ENCODE data around the gene CLCA1. TPM values are rescaled to one million over a fixed set of nuclear protein-coding genes. Genes with fewer than 3 reads are reported as not detected.
A peak's percentile ranks its signal among the peaks of the same experiment; 100 is the strongest.

Gene CLCA1
- total RNA-seq, 2 experiments from 2014 or later = not detected

DNA sequence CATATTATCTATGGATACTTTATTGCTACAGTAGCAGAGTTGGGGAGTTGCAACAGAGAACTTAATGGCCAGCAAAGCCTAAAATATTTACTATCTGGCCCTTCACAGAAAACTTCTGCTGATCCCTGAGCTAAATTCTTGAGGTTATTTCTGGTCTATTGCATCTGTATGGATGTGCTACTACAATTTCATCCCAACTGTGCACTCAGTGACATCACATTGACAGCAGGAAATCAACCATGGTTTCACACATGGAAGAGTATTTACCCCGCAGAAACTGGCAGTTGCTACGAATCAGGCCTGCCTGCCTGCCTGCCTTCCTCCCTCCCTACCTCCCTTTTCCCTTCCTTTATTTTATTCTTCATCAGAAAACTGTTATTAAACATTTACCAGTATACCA is 32.7 kb upstream of the CLCA1 start:
- H3K4me3 Mint-ChIP-seq = no peak overlapping the region
- ATAC-seq (no peak), DNase-seq (no peak)
- no peaks in the 10 kb centered on the region for H3K36me3 Mint-ChIP-seq (ENCODE audit: low read depth)
- ChIA-PET CTCF (interaction anchor here (0.6 to 1.6 kb wide), 3 partner anchors 56 to 72 kb away, joined by 3 to 5 read pairs (median 3); no protein-coding TSS in a partner anchor), POLR2A (no interaction called here)
- H3K27ac Mint-ChIP-seq = no peak overlapping the region
- no peaks in the 10 kb centered on the region for H3K4me1 Mint-ChIP-seq
- no peaks in the 10 kb centered on the region for H3K9me3 Mint-ChIP-seq (ENCODE audit: low read depth)
- intact Hi-C loops (cut with DNase I, micrococcal nuclease) = no loop called here
- H3K27me3 Mint-ChIP-seq = peaks cover 6% of the 10 kb centered on the region

DNA sequence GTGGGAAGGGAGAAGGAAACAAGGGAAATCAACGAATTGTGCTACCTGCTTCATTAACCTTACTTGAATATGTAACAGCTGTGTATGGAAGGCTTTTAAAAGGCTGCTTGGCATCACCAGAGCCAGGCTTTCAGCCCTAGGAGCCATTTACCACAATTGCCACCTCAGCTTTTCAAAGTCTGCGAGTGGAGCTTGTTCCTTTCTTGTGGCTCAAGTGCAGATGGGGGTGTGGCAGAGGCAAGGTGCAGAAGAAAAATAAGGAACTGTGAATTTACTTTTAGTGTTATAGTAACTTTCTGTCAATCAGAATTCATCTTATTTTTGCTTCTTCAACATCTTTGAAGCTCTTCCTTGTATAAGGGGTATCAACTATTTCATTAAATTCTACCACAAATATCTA is 27.1 kb upstream of the CLCA1 start:
- no peak overlapping the region for H3K4me3 Mint-ChIP-seq
- no peaks in the 10 kb centered on the region for H3K36me3 Mint-ChIP-seq (ENCODE audit: low read depth)
- peaks cover 8% of the 10 kb centered on the region for H3K4me1 Mint-ChIP-seq
- H3K9me3 Mint-ChIP-seq (ENCODE audit: low read depth) = no peaks in the 10 kb centered on the region
- intact Hi-C loops (cut with DNase I, micrococcal nuclease) = no loop called here
- peak; percentile 9 for DNase-seq
- H3K27me3 Mint-ChIP-seq = peaks cover 6% of the 10 kb centered on the region
- no peak for ATAC-seq
- CTCF ChIA-PET = interaction anchor here (0.7 to 1.3 kb wide), 2 partner anchors 64 to 66 kb away, joined by 3 read pairs; no protein-coding TSS in a partner anchor
- POLR2A ChIA-PET = no interaction called here
- H3K27ac Mint-ChIP-seq = no peak overlapping the region

DNA sequence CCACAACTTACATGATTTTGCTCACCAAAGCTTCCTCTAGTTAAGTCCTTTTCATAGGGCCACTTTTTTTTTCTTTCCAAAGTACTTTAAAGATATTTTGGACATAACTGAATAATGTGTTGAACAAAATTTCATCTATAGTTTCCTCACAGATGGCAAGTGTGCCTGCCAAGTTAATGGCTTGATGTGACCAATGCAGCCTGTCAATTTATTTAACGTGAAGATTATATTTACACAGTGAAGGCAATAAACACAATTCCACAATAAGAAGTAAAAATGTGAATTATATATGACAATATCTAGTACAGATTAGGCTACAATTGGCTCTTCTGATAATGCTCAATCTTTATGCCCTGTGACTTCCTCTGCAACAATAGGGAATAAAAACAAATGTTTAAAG is 26.7 kb upstream of the CLCA1 start:
- POLR2A ChIA-PET = no interaction called here
- no peak for DNase-seq
- H3K9me3 Mint-ChIP-seq (ENCODE audit: low read depth) = no peaks in the 10 kb centered on the region
- H3K27ac Mint-ChIP-seq = no peak overlapping the region
- H3K4me1 Mint-ChIP-seq = peaks cover 8% of the 10 kb centered on the region
- H3K36me3 Mint-ChIP-seq (ENCODE audit: low read depth) = no peaks in the 10 kb centered on the region
- CTCF ChIA-PET = interaction anchor here (0.7 to 1.3 kb wide), 2 partner anchors 64 to 65 kb away, joined by 3 read pairs; no protein-coding TSS in a partner anchor
- intact Hi-C loops (cut with DNase I, micrococcal nuclease) = no loop called here
- ATAC-seq = no peak
- H3K27me3 Mint-ChIP-seq = peaks cover 6% of the 10 kb centered on the region
- H3K4me3 Mint-ChIP-seq = no peak overlapping the region

DNA sequence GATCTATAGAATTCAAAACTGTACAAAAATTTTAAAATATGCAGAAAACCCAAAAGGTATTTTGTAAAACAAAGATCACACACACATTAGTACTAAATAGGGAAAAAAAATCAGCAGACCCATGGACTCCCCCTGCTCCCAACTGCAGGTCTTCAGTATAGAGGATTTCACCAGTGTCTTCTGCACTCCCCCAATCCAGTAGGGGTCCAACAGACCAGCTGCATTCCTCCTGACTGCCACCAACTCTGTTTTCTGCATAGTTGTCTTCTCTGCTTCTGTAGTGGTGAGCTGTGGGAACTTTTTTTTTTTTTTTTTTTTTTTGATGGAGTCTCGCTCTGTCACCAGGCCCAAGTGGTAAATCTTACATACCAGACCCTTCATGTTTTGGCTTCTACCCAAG is 22.8 kb upstream of the CLCA1 start:
- no peak overlapping the region for H3K4me3 Mint-ChIP-seq
- H3K36me3 Mint-ChIP-seq (ENCODE audit: low read depth) = no peaks in the 10 kb centered on the region
- no peaks in the 10 kb centered on the region for H3K9me3 Mint-ChIP-seq (ENCODE audit: low read depth)
- ChIA-PET CTCF (no interaction called here), POLR2A (no interaction called here)
- DNase-seq = no peak
- H3K27ac Mint-ChIP-seq = no peak overlapping the region
- ATAC-seq = no peak
- H3K4me1 Mint-ChIP-seq = peaks cover 8% of the 10 kb centered on the region
- intact Hi-C loops (cut with DNase I, micrococcal nuclease) = no loop called here
- no peaks in the 10 kb centered on the region for H3K27me3 Mint-ChIP-seq

DNA sequence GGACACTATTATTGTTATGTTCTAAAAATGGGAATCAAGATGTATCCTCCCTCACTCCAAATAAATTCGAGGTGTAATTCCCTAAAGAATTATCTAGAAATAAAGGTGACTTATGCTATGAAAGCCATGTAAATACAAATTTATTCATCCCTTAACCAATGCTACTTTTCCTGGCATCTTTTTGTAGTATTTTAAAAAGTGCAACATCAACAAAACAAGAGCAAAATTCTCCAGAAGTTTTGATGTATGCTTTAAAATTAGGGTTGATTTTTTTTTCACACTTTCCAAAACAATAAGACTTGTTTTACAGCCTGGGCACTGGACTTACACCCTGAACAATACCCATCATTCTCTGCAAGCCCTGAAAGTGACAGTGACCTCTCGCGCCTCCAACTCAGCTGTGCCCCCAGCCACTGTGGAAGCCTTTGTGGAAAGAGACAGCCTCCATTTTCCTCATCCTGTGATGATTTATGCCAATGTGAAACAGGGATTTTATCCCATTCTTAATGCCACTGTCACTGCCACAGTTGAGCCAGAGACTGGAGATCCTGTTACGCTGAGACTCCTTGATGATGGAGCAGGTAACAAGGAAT is 21.4 kb upstream of the CLCA1 start:
- Mint-ChIP-seq H3K27me3 (no peaks in the 10 kb centered on the region), H3K9me3 (ENCODE audit: low read depth) (no peaks in the 10 kb centered on the region), H3K27ac (no peak overlapping the region), H3K4me3 (no peak overlapping the region), H3K36me3 (ENCODE audit: low read depth) (no peaks in the 10 kb centered on the region), H3K4me1 (no peaks in the 10 kb centered on the region)
- DNase-seq (no peak), ATAC-seq (no peak)
- CTCF ChIA-PET = interaction anchor here (0.6 to 1.1 kb wide), 3 partner anchors 13 to 495 kb away, joined by 3 to 4 read pairs (median 4); no protein-coding TSS in a partner anchor
- intact Hi-C loops (cut with DNase I, micrococcal nuclease) = no loop called here
- POLR2A ChIA-PET = no interaction called here

DNA sequence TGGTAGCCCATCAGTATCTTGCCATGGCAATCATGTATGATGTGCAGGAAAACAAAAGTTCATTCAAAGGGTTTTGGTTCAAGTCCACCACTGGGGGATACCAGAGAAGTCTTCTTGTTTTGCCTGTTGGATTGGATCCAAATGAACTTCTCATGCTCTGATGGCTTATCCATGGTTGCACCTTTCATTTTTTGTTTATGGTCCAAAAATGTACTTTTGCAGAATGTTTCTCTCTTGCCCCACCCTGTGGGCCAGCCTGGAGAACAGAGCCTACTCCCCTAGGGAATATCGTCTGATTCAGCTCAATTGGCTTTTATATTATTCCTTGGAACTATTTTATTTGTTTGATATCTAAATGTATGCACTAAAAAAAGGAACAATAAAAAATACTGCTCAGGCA is 20.1 kb upstream of the CLCA1 start:
- no peaks in the 10 kb centered on the region for H3K9me3 Mint-ChIP-seq (ENCODE audit: low read depth)
- DNase-seq (no peak), ATAC-seq (no peak)
- no peaks in the 10 kb centered on the region for H3K4me1 Mint-ChIP-seq
- ChIA-PET POLR2A (no interaction called here), CTCF (interaction anchor here (0.7 to 3.8 kb wide), 2 partner anchors 26 to 259 kb away, joined by 3 to 15 read pairs; no protein-coding TSS in a partner anchor)
- intact Hi-C loops (cut with DNase I, micrococcal nuclease) = no loop called here
- H3K36me3 Mint-ChIP-seq (ENCODE audit: low read depth) = no peaks in the 10 kb centered on the region
- H3K4me3 Mint-ChIP-seq = no peak overlapping the region
- no peaks in the 10 kb centered on the region for H3K27me3 Mint-ChIP-seq
- H3K27ac Mint-ChIP-seq = no peak overlapping the region

DNA sequence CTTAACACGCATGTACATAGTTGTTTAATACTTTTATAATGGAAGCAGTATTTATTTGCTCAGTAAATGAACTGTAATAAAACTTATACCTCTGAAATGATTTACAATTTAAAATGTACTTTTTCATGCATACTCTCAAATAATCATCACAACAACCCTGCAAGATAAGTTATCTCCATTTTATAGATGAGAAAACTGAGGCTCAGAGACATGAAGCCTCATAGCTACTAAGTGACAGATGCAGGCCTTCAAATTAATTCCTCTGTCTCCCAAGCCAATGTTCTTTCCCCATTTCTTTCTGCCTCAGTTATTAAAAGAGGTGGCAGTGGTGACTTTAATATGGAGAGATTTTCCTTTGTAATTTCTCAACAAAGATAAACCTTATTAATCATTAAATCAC is 19.6 kb upstream of the CLCA1 start:
- H3K4me3 Mint-ChIP-seq = no peak overlapping the region
- ChIA-PET POLR2A (no interaction called here), CTCF (interaction anchor here (0.6 to 3.8 kb wide), 3 partner anchors 25 to 259 kb away, joined by 3 to 15 read pairs (median 3); no protein-coding TSS in a partner anchor)
- intact Hi-C loops (cut with DNase I, micrococcal nuclease) = no loop called here
- H3K27ac Mint-ChIP-seq = no peak overlapping the region
- no peaks in the 10 kb centered on the region for H3K4me1 Mint-ChIP-seq
- H3K9me3 Mint-ChIP-seq (ENCODE audit: low read depth) = no peaks in the 10 kb centered on the region
- H3K36me3 Mint-ChIP-seq (ENCODE audit: low read depth) = no peaks in the 10 kb centered on the region
- no peak for ATAC-seq
- no peak for DNase-seq
- no peaks in the 10 kb centered on the region for H3K27me3 Mint-ChIP-seq

DNA sequence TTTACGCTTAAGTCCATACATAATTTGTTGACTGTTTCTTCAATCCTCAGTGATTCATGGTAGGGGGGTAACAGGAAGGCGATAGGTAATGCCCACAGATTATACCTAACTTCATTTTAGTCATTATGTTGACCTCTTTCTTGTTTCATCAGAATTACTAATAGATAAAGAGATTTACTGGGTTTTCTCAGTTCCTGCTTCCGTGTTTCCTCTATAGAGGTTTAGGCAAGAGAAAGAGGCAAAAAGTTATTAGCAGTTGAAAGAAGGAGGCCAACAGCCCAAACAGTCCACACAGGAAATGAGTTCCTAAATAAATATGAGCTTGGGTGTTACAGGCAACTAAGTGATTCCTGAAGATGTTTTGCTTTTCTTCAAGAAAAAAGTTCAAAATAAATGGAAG is 17.9 kb upstream of the CLCA1 start:
- ChIA-PET CTCF (interaction anchor here (3.8 kb wide), 1 partner anchor 24 kb away, joined by 15 read pairs; no protein-coding TSS in a partner anchor), POLR2A (no interaction called here)
- DNase-seq (no peak), ATAC-seq (no peak)
- no peaks in the 10 kb centered on the region for H3K4me1 Mint-ChIP-seq
- H3K9me3 Mint-ChIP-seq (ENCODE audit: low read depth) = no peaks in the 10 kb centered on the region
- H3K36me3 Mint-ChIP-seq (ENCODE audit: low read depth) = no peaks in the 10 kb centered on the region
- H3K4me3 Mint-ChIP-seq = no peak overlapping the region
- intact Hi-C loops (cut with DNase I, micrococcal nuclease) = no loop called here
- H3K27ac Mint-ChIP-seq = no peak overlapping the region
- H3K27me3 Mint-ChIP-seq = no peaks in the 10 kb centered on the region

DNA sequence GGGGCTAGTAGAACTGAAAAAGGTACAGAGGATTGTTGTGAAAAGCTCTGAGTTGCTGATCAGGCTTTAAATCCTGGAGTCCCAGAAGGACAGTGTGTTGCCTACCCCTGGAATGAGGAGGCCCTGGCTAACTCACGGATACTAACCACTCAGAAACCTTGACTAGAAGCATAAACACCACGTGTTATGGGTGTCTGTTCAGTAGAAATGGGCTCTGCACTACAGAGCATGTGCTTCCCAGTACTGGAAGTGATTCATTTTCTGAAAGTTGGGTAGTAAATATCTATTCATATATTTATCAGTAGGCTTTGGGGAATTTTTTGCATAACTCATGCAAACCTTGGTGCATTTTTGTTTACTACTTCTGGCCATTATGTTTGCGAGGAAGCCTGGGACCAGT is 15.1 kb upstream of the CLCA1 start:
- no peak overlapping the region for H3K4me3 Mint-ChIP-seq
- H3K27me3 Mint-ChIP-seq = peaks cover 6% of the 10 kb centered on the region
- intact Hi-C loops (cut with DNase I, micrococcal nuclease) = no loop called here
- no peaks in the 10 kb centered on the region for H3K36me3 Mint-ChIP-seq (ENCODE audit: low read depth)
- H3K27ac Mint-ChIP-seq = no peak overlapping the region
- ChIA-PET POLR2A (no interaction called here), CTCF (interaction anchor here (1.2 kb wide), 1 partner anchor 8 kb away, joined by 3 read pairs; no protein-coding TSS in a partner anchor)
- H3K4me1 Mint-ChIP-seq = no peaks in the 10 kb centered on the region
- DNase-seq = no peak
- no peaks in the 10 kb centered on the region for H3K9me3 Mint-ChIP-seq (ENCODE audit: low read depth)
- ATAC-seq = no peak

DNA sequence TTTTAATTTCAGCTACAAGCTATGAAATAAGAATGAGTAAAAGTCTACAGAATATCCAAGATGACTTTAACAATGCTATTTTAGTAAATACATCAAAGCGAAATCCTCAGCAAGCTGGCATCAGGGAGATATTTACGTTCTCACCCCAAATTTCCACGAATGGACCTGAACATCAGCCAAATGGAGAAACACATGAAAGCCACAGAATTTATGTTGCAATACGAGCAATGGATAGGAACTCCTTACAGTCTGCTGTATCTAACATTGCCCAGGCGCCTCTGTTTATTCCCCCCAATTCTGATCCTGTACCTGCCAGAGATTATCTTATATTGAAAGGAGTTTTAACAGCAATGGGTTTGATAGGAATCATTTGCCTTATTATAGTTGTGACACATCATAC is 13.7 kb upstream of the CLCA1 start:
- intact Hi-C loops (cut with DNase I, micrococcal nuclease) = no loop called here
- Mint-ChIP-seq H3K9me3 (ENCODE audit: low read depth) (no peaks in the 10 kb centered on the region), H3K4me3 (no peak overlapping the region), H3K27ac (no peak overlapping the region), H3K4me1 (no peaks in the 10 kb centered on the region), H3K36me3 (ENCODE audit: low read depth) (no peaks in the 10 kb centered on the region), H3K27me3 (peaks cover 6% of the 10 kb centered on the region)
- POLR2A ChIA-PET = no interaction called here
- CTCF ChIA-PET = interaction anchor here (0.6 to 0.7 kb wide), 2 partner anchors 31 to 65 kb away, joined by 3 to 6 read pairs; partner anchors contain the start of gene CLCA2
- ATAC-seq (no peak), DNase-seq (no peak)

DNA sequence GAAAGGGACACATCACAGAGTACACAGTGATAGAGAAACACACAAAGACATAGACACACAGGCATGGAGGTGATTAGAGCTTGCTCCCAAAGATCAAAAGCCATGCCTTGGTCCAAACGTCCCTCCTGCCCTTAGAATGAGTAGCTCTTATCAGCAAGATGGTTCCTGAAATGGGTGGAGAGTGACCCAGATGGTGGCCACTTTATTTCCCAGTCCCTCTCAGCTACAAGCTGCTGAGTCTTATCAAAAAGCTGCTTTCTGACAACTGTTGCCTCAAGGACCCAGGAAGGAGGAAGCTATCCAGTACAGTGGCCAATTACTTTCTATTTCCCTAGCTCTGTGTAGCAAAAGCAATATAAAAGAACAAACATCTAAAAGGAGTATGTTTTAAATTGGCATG is 7.7 kb upstream of the CLCA1 start:
- H3K27ac Mint-ChIP-seq = no peak overlapping the region
- H3K36me3 Mint-ChIP-seq (ENCODE audit: low read depth) = no peaks in the 10 kb centered on the region
- intact Hi-C loops (cut with DNase I, micrococcal nuclease) = no loop called here
- H3K27me3 Mint-ChIP-seq = peaks cover 6% of the 10 kb centered on the region
- H3K4me1 Mint-ChIP-seq = peaks cover 4% of the 10 kb centered on the region
- DNase-seq (no peak), ATAC-seq (no peak)
- no peaks in the 10 kb centered on the region for H3K9me3 Mint-ChIP-seq (ENCODE audit: low read depth)
- ChIA-PET CTCF (interaction anchor here (0.8 to 6.4 kb wide), 6 partner anchors 8 to 100 kb away, joined by 3 to 33 read pairs (median 4); no protein-coding TSS in a partner anchor), POLR2A (no interaction called here)
- no peak overlapping the region for H3K4me3 Mint-ChIP-seq

DNA sequence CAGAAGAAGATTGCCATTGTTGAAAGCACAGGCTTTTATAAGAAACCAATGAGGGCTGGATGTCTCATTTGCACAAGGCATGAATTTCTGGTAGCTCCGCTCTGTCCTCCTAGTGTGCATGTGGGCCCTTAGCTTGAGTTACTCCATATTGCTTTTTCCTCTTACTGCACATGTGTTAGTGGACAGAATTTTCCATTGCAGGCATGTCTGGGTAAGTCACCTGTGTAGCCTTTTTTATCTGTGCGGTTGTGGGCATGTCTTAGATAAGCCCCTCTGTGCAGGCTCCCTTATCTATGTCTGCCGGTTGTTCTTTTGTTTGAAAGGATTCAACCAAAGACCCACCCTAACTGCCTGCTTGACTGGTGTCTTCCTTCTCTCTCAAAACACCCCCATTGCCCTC is 7.2 kb upstream of the CLCA1 start:
- intact Hi-C loops (cut with DNase I, micrococcal nuclease) = no loop called here
- no peak overlapping the region for H3K27ac Mint-ChIP-seq
- ChIA-PET CTCF (interaction anchor here (0.6 to 6.4 kb wide), 6 partner anchors 9 to 100 kb away, joined by 3 to 33 read pairs (median 3); partner anchors contain the start of gene ODF2L), POLR2A (no interaction called here)
- peaks cover 6% of the 10 kb centered on the region for H3K27me3 Mint-ChIP-seq
- H3K4me3 Mint-ChIP-seq = no peak overlapping the region
- ATAC-seq (no peak), DNase-seq (no peak)
- H3K9me3 Mint-ChIP-seq (ENCODE audit: low read depth) = no peaks in the 10 kb centered on the region
- H3K36me3 Mint-ChIP-seq (ENCODE audit: low read depth) = no peaks in the 10 kb centered on the region
- peaks cover 4% of the 10 kb centered on the region for H3K4me1 Mint-ChIP-seq
